GM21717 (cell line): Measurements from ENCODE around the gene MBD6.
"Not testable (repeated sequence)": the region's sequence is repeated elsewhere in the genome, so short reads cannot be mapped to it uniquely, and the experiment has no call there.

ENCODE experiments used
- ATAC-seq: cut with Tn5 transposase; IDR thresholded peaks from one replicate; pipeline ENCODE4 v1.9.1; 2021; ENCODE audit warnings: mild to moderate bottlenecking, moderate library complexity; ENCODE audit not compliant: unreplicated experiment

The MBD6 gene

GRCh38 chr12:57568838-57569237 lies 46.2 kb downstream of the MBD6 start:
- ATAC-seq, result no peak

- ATAC-seq, result no peak
These were observed 47.2 kb downstream of the MBD6 start for GRCh38 chr12:57569858-57570257.

DNA sequence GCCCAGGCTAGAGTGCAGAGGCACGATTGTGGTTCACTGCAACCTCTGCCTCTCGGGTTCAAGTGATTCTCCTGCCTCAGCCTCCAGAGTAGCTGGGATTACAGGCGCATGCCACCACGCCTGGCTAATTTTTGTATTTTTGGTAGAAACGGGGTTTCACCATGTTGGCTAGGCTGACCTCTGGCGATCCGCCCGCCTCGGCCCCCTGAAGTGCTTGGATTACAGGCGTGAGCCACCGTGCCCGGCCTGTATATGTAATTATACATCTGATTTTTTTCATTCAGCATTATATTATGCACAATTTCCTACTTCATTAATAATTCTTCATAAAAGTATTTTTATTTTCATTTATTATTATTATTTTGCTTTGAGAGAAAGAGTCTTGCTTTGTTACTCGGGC lies 47.8 kb downstream of the MBD6 start:
- ATAC-seq, result not testable (repeated sequence)

DNA sequence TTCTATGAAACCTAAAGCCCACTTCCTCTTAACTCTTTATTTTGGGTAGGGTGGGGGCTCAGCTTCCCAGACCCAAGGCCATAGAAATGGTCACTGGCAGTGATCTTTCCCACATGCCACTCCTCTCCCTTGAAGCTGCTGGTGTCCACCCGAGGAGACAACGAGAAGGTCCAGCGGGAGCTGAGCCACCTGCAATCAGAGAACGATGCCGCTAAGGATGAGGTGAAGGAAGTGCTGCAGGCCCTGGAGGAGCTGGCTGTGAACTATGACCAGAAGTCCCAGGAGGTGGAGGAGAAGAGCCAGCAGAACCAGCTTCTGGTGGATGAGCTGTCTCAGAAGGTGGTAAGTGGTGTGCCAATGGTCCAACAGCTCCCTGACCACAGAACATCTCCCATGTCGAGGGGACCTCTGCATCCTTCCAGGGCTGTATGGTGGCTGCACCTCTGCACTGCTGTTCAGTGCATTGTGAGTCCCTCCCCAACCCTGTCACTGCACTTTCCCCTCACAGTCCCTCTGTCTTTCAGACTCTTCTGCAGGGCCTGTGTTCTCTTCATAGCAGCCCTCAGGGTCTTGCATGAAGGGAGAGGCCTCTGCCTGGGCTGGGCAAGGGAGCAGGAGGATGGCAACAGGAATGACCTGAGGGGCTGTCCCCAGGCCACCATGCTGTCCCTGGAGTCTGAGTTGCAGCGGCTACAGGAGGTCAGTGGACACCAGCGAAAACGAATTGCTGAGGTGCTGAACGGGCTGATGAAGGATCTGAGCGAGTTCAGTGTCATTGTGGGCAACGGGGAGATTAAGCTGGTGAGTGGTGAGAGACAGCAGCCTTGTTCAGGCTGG lies 49.5 kb downstream of the MBD6 start:
- ATAC-seq, result no peak

- no peak for ATAC-seq
These were observed 52.2 kb downstream of the MBD6 start for GRCh38 chr12:57574795-57575194.

- no peak for ATAC-seq
These were observed 53.4 kb downstream of the MBD6 start for GRCh38 chr12:57575771-57576612.

- ATAC-seq, result no peak
These were observed 54.1 kb downstream of the MBD6 start for GRCh38 chr12:57576613-57577160.

DNA sequence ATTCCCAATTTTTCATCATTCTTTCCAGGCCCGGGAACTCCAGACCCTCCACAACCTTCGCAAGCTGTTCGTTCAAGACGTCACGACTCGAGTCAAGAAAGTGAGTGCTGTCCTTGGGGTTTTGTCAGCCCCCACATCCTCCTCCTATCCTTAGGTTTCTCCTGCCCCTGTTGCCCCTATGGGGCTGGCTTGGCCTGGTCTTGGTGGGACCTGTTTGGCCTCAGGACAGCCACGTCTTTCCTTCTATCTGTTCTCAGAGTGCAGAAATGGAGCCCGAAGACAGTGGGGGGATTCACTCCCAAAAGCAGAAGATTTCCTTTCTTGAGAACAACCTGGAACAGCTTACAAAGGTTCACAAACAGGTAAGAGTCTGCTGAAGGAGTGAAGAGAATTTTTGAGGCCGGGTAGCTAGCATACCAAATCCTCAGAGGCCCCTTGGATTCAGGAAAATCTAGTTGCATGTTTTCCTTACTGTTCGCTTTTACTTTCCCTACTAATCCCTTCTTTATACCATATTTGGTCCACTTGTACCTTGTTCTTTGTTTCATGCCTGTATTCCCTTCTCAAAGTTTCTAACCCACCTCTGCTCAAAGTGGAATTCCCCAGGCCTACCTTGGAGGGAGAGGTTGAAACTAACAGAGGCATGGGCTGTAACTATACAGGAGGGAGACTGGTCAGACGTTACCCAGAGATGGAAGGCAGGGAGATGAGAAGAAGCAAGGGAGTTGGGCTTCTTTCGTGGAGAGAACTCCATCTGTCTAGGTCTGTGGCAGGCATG lies 55.5 kb downstream of the MBD6 start:
- no peak for ATAC-seq

- no peak for ATAC-seq
These were observed 56.4 kb downstream of the MBD6 start for GRCh38 chr12:57579011-57579410.
